GM12801 (cell line): ENCODE measurements around the gene MAP1B.

ENCODE experiments used
- CTCF ChIP-seq: IDR thresholded peaks from one replicate; pipeline ENCODE4 v1.5.1; 2011; ENCODE audit warnings: control low read depth; ENCODE audit not compliant: insufficient read length; ENCODE audit errors: extremely low read depth

MAP1B gene

GRCh38 chr5:72226950-72227349 is 119.7 kb downstream of the MAP1B start:
- TF ChIP-seq CTCF: no peak

- TF ChIP-seq CTCF: no peak
These were observed 121.7 kb downstream of the MAP1B start for GRCh38 chr5:72228960-72229359.

GRCh38 chr5:72231991-72232703 is 124.9 kb downstream of the MAP1B start:
- TF ChIP-seq CTCF: no peak

- TF ChIP-seq CTCF: no peak
These were observed 125.6 kb downstream of the MAP1B start for GRCh38 chr5:72232838-72233237.

GRCh38 chr5:72233835-72234234 is 126.6 kb downstream of the MAP1B start:
- TF ChIP-seq CTCF: no peak

- no peak for TF ChIP-seq CTCF
These were observed 127.0 kb downstream of the MAP1B start for GRCh38 chr5:72234265-72234700.

- TF ChIP-seq CTCF: no peak
These were observed 127.6 kb downstream of the MAP1B start for GRCh38 chr5:72234868-72235267.

- TF ChIP-seq CTCF: no peak
These were observed 128.4 kb downstream of the MAP1B start for GRCh38 chr5:72235725-72236124.
